HEK293T (cell line): ENCODE data around the gene KLF15.

Experiments used
- CTCF ChIA-PET: fragments of 350-600 bp; formaldehyde crosslinking; extraction: SDS; loops from one replicate; lab custom pipeline; 2021; ENCODE audit warnings: antibody characterized with exemption, inconsistent platforms; lab: Yijun Ruan, JAX
- POLR2A ChIA-PET: fragments of 350-600 bp; formaldehyde crosslinking; extraction: SDS; loops from one replicate; lab custom pipeline; 2020; ENCODE audit warnings: antibody characterized with exemption, inconsistent platforms; lab: Yijun Ruan, JAX
- DNase-seq: peaks from one replicate; pipeline ENCODE4 v3.0.0; 2012; ENCODE audit warnings: mixed read lengths; ENCODE audit errors: extremely low spot score
- ARNT ChIP-seq: fragments of 450-650 bp; IDR thresholded peaks from 2 replicates; pipeline ENCODE4 v1.6.1; 2017; ENCODE audit warnings: mild to moderate bottlenecking
- BHLHE40 ChIP-seq: fragments of 450-650 bp; IDR thresholded peaks from 2 replicates; pipeline ENCODE4 v1.6.1; 2016; ENCODE audit warnings: mild to moderate bottlenecking, moderate library complexity, borderline replicate concordance
- CTBP1 ChIP-seq: fragments of 450-650 bp; IDR thresholded peaks from 2 replicates; pipeline ENCODE4 v1.6.1; 2016; ENCODE audit warnings: borderline replicate concordance
- ELF4 ChIP-seq: fragments of 450-650 bp; IDR thresholded peaks from 2 replicates; pipeline ENCODE4 v1.6.1; 2017; ENCODE audit warnings: antibody characterized with exemption
- FOXA1 ChIP-seq: fragments of 450-650 bp; IDR thresholded peaks from 2 replicates; pipeline ENCODE4 v1.6.1; 2016; ENCODE audit warnings: mild to moderate bottlenecking
- FOXK2 ChIP-seq: fragments of 450-650 bp; IDR thresholded peaks from 2 replicates; pipeline ENCODE4 v1.6.1; 2016; ENCODE audit warnings: mild to moderate bottlenecking
- FOXM1 ChIP-seq: fragments of 450-650 bp; IDR thresholded peaks from 2 replicates; pipeline ENCODE4 v1.6.1; 2017; ENCODE audit warnings: mild to moderate bottlenecking, borderline replicate concordance
- HDGF ChIP-seq: fragments of 450-650 bp; IDR thresholded peaks from 2 replicates; pipeline ENCODE4 v1.6.1; 2017; ENCODE audit warnings: antibody characterized with exemption, borderline replicate concordance
- L3MBTL2 ChIP-seq: fragments of 450-650 bp; conservative IDR thresholded peaks from 2 replicates; pipeline ENCODE4 v1.6.1; 2016; ENCODE audit warnings: mild to moderate bottlenecking
- LEF1 ChIP-seq: fragments of 450-650 bp; IDR thresholded peaks from 2 replicates; pipeline ENCODE4 v1.6.1; 2017; ENCODE audit warnings: mild to moderate bottlenecking, borderline replicate concordance
- NFRKB ChIP-seq: fragments of 450-650 bp; IDR thresholded peaks from 2 replicates; pipeline ENCODE4 v1.6.1; 2016; ENCODE audit warnings: mild to moderate bottlenecking, moderate library complexity
- SP1 ChIP-seq: fragments of 450-650 bp; IDR thresholded peaks from 2 replicates; pipeline ENCODE4 v1.6.1; 2017
- SUZ12 ChIP-seq: fragments of 450-650 bp; IDR thresholded peaks from 2 replicates; pipeline ENCODE4 v1.6.1; 2016; ENCODE audit warnings: mild to moderate bottlenecking
- TARDBP ChIP-seq: fragments of 450-650 bp; IDR thresholded peaks from 2 replicates; pipeline ENCODE4 v1.6.1; 2016
- ZNF384 ChIP-seq: fragments of 450-650 bp; IDR thresholded peaks from 2 replicates; pipeline ENCODE4 v1.6.1; 2016
- TF ChIP-seq, protein P1 (sequence below): fragments of 450-650 bp; IDR thresholded peaks from 2 replicates; pipeline ENCODE4 v1.6.1; 2016

The KLF15 gene

GRCh38 chr3:126394179-126394976 lies 37.2 kb upstream of the KLF15 start, which contains the start of gene CFAP100:
Gene CFAP100 (plus strand): TSS chr3:126394909. CDS start chr3:126396001, 1,092 bp downstream.
- ChIA-PET POLR2A (no interaction called here), CTCF (no interaction called here)
- no peak for TF ChIP-seq CTBP1
- no peak for TF ChIP-seq ELF4
- no peak for TF ChIP-seq FOXM1
- no peak for TF ChIP-seq SP1
- no peak for DNase-seq

- DNase-seq: no peak
- ChIA-PET CTCF (no interaction called here), POLR2A (no interaction called here)
- TF ChIP-seq L3MBTL2 (no peak), SP1 (no peak), NFRKB (no peak), BHLHE40 (no peak), ARNT (no peak), ZNF384 (no peak), FOXM1 (no peak), HDGF (no peak), TARDBP (no peak), SUZ12 (no peak), FOXK2 (no peak)
- TF ChIP-seq, protein P1, sequence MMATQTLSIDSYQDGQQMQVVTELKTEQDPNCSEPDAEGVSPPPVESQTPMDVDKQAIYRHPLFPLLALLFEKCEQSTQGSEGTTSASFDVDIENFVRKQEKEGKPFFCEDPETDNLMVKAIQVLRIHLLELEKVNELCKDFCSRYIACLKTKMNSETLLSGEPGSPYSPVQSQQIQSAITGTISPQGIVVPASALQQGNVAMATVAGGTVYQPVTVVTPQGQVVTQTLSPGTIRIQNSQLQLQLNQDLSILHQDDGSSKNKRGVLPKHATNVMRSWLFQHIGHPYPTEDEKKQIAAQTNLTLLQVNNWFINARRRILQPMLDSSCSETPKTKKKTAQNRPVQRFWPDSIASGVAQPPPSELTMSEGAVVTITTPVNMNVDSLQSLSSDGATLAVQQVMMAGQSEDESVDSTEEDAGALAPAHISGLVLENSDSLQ: no peak
Measured at GRCh38 chr3:126393563-126393962, 36.4 kb upstream of the KLF15 start.

DNA sequence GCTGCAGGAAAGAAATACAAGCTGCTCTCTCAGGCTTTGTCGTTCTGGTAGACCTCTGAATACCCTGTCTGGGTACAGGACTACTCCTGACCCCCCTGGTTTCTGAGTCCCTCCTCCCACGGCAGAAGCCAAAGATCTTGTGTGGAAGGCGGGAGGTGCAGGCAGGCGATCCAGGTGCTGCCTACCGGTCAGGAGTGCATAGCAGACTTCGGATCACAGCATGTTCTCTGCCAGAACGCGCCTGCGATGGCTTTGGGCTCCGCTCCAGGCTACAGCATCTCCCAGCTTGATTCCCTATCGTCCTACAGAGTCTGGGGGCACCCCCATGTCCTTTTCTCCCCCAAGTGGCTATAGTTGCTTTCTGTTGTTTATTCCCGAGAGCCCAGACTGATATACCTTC lies 35.0 kb upstream of the KLF15 start:
- TF ChIP-seq SP1: no peak
- no peak for TF ChIP-seq FOXM1
- TF ChIP-seq ELF4: no peak
- TF ChIP-seq SUZ12: no peak
- TF ChIP-seq ZNF384: no peak
- no peak for TF ChIP-seq NFRKB
- TF ChIP-seq, protein P1: no peak
- TF ChIP-seq L3MBTL2: no peak
- no peak for DNase-seq
- CTCF ChIA-PET: no interaction called here
- POLR2A ChIA-PET: no interaction called here

GRCh38 chr3:126391631-126392030 lies 34.4 kb upstream of the KLF15 start:
- CTCF ChIA-PET: no interaction called here
- POLR2A ChIA-PET: no interaction called here
- TF ChIP-seq FOXK2 (no peak), HDGF (no peak), ELF4 (no peak), ARNT (no peak), NFRKB (no peak), ZNF384 (no peak), SUZ12 (no peak), LEF1 (no peak), BHLHE40 (no peak), FOXM1 (no peak), FOXA1 (no peak)
- DNase-seq: no peak

GRCh38 chr3:126390751-126391150 lies 33.5 kb upstream of the KLF15 start:
- DNase-seq: no peak
- no peak for TF ChIP-seq NFRKB
- TF ChIP-seq LEF1: no peak
- POLR2A ChIA-PET: no interaction called here
- CTCF ChIA-PET: no interaction called here

DNA sequence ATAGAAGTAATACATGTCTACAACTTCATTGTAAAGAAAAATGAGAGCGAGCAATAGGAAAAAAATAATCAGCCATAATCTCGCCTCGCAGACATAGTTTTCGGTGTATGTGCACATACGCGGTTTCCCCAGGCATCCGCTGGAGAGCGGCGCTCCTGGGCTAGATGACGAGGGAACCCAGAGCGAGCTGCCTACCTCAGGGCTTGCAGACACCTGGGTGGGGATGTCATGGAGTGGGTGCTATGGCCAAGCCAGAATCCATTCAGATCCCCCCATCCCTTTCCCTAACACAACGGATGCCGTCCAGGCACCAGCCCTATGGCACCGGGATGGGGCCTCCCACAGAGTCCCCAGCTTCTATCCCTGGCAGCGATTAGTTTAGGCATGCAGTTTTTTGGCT lies 33.0 kb upstream of the KLF15 start:
- CTCF ChIA-PET: no interaction called here
- POLR2A ChIA-PET: no interaction called here
- no peak for DNase-seq
- TF ChIP-seq ZNF384 (no peak), NFRKB (no peak), LEF1 (no peak), FOXM1 (no peak), FOXA1 (no peak), FOXK2 (no peak), L3MBTL2 (no peak), CTBP1 (no peak)

DNA sequence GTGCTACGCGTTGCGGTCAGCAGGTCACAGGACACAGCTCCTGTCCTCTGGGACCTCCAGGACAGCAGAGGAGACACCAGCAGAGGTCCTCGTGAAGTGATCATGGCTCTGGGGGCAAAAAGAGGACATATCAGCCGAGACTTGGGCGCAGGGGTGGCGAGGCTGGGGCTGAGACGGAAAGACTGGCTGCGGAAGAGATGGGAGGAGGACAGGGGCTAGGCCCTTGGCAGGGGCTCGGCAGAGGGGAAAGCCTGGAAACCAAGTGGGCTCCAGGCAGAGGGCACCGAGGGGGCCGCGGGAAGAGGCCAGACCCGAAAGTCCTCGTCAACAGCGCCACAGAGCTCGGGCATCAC lies 32.6 kb upstream of the KLF15 start:
- POLR2A ChIA-PET: no interaction called here
- TF ChIP-seq, protein P1: no peak
- TF ChIP-seq ZNF384 (no peak), SP1 (no peak), BHLHE40 (no peak)
- CTCF ChIA-PET: no interaction called here
- DNase-seq: no peak
